NCI-H2029 (cell line): Measurements from ENCODE around the gene MEAF6.

Experiments used
- DNase-seq: peaks from one replicate; lab custom pipeline; 2025; lab: John Stamatoyannopoulos, UW

MEAF6 gene

DNA sequence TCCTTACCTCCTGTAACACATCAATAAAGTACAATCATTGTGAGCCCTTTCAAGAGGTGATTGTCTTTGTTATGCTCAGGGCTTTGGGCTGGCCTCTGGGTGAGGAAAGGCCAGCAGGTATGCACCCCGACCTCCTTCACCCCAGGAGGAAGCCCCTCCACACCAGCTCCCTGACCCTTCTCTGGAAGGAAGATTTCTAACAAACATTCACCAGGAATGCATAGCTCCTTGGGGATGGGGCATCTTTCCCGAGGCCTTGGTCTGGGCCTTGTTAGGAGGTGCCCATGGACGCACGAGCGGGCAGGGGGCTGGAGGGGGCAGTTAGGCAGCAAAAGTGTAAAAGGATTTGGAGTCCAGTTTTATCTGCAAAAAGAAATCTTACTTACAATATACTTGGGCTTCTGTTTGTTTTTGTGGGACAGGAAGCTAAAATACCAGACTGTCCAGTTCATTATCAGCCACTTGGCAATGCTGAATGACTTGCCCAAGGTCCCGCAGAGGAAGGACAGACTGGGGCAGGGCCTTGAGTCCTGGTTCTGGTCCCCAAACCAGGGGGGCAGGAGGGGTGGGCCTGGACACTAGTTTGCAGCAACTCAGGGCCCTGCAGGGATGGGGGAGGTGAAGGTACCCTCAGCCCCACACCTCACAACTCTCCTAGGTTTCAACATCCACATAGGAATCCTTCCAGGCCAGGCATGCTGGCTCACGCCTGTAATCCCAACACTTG, 30.1 kb downstream of the MEAF6 start:
- DNase-seq: no peak

DNA sequence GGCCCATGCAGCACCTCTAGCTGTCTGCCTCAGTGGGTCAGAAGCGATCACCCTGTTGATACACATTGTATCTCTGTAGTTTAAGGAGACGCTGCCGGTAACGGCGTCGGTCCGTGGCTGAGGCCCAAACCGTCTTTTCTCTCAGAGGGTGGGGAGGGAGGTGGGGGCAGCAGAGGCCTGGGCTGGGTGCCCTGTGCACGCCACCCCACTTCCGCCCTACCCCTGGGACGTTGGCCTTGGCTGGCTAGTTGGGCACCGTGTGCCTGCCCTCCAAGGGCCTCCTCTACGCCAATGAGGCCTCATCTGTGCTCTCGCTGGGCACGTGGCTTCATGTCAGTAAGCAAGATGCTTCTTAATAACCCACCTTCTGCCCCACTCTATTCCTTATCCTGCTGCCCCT, 30.8 kb downstream of the MEAF6 start:
- DNase-seq: no peak

DNA sequence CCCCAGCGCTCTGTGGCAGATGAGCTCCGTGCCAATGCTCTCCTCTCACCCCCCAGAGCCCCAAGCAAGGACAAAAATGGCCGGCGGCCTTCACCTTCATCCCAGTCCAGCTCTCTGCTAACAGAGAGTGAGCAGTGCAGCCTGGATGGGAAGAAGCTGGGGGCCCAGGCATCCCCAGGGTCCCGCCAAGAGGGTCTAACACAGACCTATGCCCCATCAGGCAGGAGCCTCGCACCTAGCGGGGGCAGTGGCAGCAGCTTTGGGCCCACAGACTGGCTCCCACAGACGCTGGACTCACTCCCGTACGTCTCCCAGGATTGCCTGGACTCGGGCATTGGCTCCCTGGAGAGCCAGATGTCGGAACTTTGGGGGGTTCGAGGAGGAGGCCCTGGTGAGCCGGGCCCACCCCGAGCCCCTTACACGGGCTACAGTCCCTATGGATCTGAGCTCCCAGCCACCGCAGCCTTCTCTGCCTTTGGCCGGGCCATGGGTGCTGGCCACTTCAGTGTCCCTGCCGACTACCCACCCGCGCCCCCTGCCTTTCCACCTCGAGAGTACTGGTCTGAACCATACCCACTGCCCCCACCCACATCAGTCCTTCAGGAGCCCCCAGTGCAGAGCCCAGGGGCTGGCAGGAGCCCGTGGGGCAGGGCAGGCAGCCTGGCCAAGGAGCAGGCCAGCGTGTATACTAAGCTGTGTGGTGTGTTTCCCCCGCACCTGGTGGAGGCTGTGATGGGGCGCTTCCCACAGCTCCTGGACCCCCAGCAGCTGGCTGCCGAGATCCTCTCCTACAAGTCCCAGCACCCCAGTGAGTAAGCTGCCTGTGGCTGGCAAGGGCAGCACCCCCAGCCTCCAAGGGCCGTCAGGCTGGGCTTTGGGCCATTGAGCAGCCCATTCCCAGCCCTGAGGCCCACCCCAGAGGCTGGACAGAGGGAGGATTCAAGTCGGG, 31.5 kb downstream of the MEAF6 start:
- no peak for DNase-seq

DNA sequence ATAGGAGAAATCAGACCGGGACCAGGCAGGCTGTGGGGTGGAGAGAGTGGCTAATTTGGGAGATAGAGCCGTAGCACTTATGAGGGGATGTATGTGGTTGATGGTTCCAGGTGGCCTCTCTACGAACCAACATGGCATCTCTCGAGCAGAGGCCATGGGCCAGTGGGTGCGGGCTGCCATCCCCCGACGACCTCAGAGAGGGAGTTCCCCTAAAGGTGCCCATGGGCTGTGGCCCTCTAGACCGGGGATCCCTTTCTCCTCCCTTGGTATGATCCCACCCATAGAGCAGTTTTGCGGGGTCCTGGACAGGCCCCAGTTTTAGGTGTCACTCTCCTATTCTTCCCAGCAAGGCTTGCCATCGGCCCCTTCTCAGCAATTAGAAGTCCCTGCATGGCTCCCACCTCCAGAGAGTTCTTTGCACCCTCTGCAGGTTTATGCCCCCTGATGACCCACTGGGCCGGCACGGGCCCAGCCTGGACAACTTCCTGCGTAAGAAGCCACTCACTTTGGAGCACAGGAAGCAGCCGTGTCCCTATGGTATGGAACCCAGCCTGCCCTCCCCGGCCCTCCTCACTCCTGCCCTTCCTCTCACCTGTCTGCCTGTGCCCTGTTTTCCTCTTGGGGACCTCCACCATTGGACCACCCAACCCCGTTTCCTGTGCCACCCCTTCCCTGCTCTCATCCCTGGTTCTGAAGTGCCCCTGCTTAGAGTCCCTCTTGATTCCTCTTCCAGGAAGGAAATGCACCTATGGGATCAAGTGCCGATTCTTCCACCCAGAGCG, 32.4 kb downstream of the MEAF6 start:
- no peak for DNase-seq

DNA sequence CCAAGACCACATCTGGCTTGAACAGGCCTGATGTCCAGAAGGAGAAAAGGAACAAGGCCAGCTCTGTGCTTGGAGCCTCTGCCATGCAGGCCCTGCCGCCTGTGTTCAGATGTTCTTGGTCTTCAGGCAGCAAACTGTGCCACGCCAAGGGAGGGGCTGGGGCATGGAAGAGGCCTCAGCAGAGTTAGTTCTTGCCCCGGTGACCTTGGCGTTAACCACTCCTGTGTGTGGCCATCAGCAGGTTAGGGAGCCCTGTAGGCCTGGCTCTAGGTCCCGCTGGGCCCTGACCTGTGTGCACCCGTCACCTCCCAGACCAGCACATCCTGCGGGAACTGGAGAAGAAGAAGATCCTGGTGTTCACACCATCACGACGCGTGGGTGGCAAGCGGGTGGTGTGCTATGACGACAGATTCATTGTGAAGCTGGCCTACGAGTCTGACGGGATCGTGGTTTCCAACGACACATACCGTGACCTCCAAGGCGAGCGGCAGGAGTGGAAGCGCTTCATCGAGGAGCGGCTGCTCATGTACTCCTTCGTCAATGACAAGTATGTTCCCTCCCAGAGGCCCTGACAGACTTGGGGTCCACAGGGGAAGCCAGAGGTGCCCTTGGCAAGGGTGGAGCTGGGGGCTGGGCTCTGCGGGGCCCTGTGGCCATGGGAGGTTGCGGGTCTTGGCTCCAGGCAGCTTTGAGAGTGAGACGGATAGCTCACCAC, 33.1 kb downstream of the MEAF6 start:
- no peak for DNase-seq

DNA sequence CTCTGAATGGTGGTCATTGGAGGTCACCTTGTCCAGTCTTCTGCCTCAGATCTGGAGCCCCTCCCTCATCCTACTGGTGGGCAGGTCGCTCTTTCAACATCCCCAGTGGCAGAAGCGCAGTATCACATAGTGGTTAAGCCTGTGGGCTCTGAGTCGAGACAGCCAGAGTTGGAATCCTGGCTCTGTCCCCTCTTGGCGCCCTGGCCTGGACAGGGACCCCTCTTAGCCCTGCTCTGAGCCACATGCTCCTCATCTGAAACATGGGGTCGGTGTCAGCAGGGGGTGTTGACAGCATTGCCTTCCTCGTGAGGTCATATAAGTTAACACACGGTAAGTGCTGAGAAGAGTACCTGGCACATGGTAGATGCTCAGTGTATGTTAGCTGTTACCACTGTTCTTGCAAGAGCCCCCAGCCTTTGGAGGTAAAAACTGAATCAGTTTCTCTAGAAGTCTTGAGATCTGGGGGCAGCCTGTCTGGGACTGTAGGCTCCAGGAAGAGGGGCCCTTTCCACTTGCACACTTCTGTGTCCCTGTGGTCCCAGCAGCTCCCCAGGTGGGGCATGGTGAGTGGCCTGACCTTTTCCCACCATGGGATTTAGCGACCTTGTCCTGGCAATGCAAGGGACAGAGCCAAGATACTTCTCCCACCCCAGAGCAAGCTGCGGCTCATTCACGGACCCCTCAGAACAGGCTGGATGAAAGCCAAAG, 33.8 kb downstream of the MEAF6 start:
- no peak for DNase-seq

DNA sequence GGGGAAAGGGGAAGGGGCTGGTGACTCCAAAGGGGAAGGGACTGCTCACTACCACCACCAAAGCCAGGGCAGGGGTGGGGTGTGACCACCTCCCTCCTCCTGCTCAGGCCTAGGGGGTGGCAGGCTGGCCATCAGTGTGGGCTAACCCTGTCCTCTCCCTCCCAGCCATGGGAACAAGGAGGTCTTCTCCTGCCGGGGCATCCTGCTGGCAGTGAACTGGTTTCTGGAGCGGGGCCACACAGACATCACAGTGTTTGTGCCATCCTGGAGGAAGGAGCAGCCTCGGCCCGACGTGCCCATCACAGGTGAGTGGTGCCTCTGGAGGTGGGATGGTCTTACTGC, 34.5 kb downstream of the MEAF6 start:
- no peak for DNase-seq

DNA sequence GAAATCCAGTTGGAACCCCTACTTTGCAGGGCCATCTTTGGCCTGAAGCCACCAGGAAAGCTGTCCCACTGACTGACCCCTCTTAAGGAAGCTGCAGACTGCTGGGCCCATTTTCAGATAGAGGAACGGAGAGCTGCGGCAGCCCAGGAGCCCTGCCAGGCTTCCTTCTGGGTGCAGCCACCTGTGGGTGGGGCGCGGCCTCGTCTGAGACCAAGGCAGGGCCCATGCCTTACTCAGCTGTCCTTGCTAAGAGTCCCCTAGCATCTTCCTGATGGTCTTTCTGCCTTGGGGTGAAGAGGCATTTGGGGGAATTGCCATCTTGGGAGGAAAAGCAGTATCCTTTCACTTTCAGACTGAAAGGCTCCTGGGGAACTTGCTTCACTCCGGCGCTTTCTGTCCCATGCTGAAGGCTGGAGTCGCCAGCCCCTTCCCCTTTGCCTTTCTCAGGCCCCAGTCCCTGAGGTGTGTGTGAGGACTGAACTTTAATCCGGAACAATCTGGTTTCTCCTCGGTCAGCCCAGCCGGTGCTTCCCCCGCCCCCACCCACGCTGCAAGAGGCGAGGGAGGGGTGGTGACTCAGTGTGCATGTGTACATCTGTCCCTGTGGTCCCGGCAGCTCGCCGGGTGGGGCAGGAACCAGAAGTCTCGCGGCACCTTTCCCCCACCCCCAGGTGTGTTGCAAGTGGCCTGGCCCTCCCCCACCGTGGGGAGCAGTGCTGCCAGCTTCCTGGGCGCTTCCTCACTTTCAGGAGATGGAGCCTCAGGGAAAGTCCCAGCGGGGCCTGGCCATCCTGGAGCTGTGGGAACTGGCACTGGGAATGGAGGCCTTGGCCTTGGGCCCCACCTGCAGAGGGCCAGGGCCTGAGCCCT, 35.1 kb downstream of the MEAF6 start:
- DNase-seq: peak; percentile 98

DNA sequence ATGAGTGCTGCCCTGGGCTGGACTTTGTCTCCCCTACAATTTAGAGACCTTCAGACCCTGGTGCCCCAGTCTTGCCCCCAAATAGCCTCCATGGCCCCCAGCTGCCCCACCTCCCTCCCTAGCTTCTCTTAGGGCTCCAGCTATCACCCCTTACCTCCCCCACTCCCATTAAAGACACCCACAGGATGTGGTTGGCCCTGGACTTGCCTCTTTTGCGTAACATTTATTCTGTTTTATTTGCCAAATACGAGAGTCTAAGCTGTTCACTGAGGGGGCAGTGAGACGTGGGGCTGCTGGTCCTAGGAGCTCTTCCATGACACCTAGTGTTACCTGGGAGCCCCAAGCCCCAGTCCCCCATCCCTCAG, 35.7 kb downstream of the MEAF6 start:
- DNase-seq: no peak

DNA sequence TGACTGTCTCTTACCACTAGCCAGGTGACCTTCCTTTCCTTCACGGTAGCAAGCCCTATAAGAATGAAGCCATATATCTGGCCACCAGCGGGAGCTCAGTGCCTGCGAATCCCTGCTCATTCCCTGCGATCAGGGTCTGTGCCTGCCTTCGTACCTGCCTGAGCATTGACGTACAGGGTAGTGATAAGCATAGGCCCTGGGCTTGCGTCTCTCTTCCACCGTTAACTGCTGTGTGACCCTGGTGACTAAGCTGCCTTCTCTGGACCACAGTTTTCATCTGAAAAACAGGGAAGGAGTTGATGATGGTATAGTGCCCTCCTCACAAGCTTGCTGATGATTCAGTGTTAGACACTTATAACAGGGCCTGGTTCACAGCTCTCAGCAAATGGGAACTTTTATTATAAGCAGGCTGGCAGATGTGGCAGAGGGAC, 36.1 kb downstream of the MEAF6 start:
- DNase-seq: no peak

DNA sequence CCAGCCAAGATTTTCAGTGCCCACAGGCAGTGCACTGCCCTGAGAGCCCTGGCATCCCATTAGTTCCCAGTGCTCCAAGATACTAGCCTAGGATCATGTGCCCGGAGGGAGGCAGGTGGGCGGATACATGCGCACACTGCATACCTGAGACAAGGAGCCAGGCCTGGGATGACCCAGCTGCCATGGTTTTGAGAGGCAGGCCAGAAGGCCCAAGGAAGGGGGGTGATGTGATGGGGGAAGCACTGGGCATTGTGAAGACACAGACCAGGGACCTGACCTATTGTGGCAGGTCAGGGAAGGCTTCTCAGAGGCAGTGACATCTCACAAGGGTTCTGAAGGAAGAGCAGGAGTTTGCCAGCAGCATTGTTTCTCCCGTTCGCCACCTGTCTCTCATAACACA, 36.6 kb downstream of the MEAF6 start:
- DNase-seq: no peak

DNA sequence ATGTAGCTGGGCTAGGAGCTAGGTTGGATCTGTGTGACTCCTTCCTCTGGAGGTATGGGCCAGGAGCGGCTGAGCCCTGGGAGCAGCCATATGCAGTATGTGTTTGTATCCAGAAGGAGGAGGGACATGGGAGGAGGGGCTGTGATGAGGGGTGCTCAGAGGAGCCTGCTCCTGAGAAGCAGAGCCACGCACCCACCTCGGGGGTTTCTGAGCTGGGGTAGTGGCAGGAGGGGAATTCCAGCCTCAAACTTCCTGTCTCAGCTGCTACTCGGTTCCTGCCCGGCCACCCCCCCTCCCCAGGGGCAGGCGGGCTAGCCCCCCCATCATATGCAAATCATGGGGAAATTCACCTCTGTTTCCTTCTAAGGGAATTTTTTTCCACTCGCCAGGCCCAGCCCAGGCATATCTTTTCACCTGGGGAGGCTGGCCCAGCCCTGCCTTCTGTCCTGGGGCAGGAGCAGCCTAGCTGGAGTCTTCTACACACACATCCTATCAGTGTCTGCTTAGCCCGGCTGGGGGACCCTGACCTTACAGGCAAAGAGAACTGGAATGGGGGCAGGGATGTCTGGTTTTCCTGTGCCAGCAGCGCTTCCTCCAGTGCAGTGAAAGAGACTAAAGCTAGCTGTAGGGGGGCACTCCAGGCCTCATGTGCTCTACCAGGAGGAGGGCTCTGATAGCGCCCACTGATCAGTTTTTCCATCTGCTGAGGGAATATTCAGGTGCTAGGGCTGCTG, 37.2 kb downstream of the MEAF6 start:
- peak; percentile 39 for DNase-seq

DNA sequence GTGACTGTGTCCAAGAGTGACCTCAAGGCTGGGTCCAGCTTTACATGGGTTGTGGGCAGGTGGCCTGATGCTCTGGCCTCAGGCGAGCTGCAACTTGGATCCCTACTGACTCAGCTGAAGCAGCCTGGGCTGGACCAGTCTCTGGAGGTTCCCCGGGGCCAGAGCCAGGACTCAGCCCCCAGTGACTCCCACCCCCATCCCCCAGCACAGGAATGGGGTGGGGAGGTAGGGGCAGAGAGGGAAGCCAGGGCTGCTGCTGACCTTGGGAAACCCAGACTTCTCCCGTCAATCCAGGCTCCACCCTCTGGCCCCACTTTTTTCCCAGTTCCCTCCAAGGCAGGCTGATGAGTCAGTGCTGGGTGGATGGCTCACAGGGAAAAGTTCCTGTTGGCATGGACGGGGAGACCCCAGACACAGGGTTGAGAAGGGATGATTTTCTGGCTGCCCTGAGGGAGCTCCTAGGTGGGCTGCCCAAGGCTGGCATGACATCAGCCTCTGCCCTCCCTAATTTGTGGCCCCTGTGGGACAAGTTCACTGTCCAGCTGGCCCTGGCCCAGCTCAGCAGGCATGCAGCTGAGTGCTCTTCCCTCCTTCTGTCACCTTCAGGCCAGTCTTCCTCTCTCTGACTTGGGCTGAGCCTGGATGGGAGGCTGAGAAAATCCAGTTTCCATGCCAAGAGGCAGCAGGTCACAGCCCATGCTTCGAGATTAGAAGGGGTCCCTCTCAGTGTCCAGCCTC, 37.9 kb downstream of the MEAF6 start:
- no peak for DNase-seq

DNA sequence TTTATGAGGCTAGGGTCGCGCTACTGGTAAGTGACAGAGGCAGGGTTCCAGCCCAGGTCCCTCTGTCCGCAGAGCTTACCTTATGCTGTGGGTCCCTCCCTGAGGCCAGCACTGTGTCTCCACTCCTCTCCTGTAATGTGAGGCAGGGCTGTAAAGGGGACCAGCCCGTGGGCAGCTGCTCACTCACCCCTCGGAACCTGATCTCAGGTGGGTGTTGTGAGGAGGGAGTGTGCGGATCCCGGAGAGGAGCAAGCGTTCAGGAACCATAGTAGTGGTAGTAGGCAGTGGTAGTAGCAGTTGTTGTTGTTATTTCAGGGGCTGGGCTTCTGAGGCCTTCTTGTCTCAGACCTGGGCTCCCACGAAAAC, 38.5 kb downstream of the MEAF6 start:
- no peak for DNase-seq

DNA sequence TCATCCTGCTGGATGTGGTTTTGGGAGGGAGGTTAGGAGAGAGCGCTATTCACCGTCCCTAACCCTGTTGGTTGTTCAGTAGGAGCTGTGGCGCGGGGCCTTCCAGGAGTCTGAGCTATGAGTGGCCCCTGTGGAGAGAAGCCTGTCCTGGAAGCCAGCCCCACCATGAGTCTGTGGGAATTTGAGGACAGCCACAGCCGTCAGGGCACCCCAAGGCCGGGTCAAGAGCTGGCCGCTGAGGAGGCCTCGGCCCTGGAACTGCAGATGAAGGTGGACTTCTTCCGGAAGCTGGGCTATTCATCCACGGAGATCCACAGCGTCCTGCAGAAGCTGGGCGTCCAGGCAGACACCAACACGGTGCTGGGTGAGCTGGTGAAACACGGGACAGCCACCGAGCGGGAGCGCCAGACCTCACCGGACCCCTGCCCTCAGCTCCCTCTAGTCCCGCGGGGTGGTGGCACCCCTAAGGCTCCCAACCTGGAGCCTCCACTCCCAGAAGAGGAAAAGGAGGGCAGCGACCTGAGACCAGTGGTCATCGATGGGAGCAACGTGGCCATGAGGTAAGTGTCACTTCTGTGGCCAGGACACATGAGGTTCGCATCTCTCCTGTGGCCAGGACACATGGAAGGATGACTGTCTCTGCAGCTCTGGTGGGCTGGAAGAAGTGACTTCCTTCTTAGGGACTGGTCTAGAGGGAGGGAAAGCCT, 39.0 kb downstream of the MEAF6 start:
- no peak for DNase-seq

DNA sequence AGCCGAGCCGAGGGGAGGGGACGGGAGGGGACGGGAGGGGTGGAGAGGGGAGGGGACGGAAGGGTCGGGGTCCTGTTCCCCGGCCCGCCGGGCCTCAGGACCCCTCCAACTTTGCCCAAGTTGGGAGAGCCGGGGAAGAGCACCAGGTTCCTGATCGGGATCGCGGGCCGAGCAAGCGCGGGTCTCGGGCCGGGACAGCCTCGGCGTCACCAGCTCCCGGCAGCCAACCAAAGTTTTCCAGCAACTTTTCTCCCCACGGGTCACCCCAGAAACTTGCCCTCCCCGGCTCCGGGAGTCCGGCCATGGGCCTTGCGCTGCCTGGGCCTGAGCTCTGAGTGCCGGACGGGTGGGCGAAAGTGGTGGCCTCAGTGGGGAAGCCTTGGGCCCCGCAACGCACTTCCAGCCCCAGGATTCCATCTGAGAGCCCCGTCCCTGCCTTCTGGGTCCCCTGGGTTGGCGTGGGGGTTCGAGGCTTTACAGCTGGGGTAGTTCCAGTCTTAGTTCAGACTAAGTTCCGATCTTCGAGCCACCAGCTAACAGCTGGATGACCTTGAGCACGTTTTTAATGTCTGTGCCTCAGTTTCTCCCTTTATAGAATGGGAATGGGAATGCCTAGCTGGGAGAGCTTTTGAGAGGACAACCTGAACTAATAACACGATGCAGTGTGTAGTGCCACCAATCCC, 39.7 kb downstream of the MEAF6 start:
- DNase-seq: no peak

DNA sequence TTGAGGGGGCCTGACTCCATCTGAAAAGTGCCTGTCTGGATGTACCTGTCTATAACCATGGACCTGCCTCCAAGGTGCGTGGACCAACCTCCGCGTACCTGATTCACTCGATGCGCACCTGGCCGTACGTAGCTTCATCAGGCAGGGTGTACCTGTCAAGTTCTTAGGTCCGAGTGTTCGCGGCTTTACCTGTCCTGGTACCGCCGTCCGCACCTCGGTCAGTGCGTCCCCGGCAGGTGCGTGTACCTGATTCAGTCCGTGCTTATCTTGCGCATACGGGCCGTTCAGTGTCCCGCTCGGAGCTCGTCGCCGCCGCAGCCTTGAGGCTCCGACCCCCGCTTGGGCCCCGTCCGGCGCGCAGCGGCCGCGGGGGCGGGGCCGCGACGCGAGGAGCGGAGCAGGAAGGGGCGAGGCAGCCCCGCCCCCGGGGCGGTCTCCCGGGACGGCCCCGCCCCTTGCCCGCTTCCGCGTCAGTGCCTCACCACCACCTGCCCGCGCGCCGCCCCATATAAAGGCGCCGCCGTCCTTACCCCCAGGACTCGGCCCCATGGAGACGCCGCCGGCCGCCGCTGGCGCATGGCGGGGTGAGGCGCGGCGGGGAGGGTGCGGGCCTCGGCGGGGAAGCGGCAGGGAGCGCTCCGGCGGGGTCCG, 40.4 kb downstream of the MEAF6 start, which contains the start of gene ZC3H12A:
Gene ZC3H12A (plus strand): TSS at position 535 of the 651 bp plus-strand sequence. CDS start 917 bp downstream, outside the sequence.
- peak; percentile 98 for DNase-seq
